Lung (tissue), 12 donors: Measurements from ENCODE around the gene KNDC1. TPM values are rescaled to one million over a fixed set of nuclear protein-coding genes. Genes with fewer than 3 reads are reported as not detected.
A peak's percentile ranks its signal among the peaks of the same experiment; 100 is the strongest.
"Not testable (repeated sequence)": the region's sequence is repeated elsewhere in the genome, so short reads cannot be mapped to it uniquely, and the experiment has no call there.

Source experiments
- ATAC-seq: fragments of 200-7000 bp; cut with Tn5 transposase; one replicate; pipeline ENCODE4 v1.9.1; 2020; ENCODE audit warnings: moderate number of reproducible peaks; ENCODE audit not compliant: insufficient read depth, low FRiP score
- DNase-seq, 3 donors: peaks; one replicate each; pipeline ENCODE4 v3.0.0-alpha.2; 2013 to 2017
- H3K27ac ChIP-seq, 2 donors: one replicate each; pipeline ENCODE4 v1.5.1; 2013; ENCODE audit warnings: mild to moderate bottlenecking in 2 of 2, moderate library complexity in 2 of 2, control low read depth in 1 of 2, inconsistent platforms in 1 of 2, low read depth in 1 of 2, low read length in 1 of 2
- H3K27me3 ChIP-seq, 3 donors: one replicate each; pipeline ENCODE4 v1.5.1; 2013; ENCODE audit warnings: low read length in 2 of 3; ENCODE audit not compliant: control insufficient read depth in 3 of 3, insufficient read depth in 3 of 3
- H3K36me3 ChIP-seq, 4 donors: one replicate each; pipeline ENCODE4 v1.5.1; 2013; ENCODE audit warnings: low read length in 4 of 4, mild to moderate bottlenecking in 1 of 4, moderate library complexity in 1 of 4; ENCODE audit not compliant: control insufficient read depth in 4 of 4, insufficient read depth in 4 of 4
- H3K4me1 ChIP-seq, 5 donors: one replicate each; pipeline ENCODE4 v1.5.1; 2013; ENCODE audit warnings: low read length in 5 of 5, mild to moderate bottlenecking in 2 of 5, moderate library complexity in 1 of 5; ENCODE audit not compliant: control insufficient read depth in 5 of 5, insufficient read depth in 5 of 5
- H3K4me3 ChIP-seq: one replicate; pipeline ENCODE4 v1.5.1; 2013; ENCODE audit warnings: mild to moderate bottlenecking, control low read depth, moderate library complexity
- H3K9ac ChIP-seq, 2 donors: one replicate each; pipeline ENCODE4 v1.5.1; 2013; ENCODE audit warnings: low read length in 2 of 2, control low read depth in 1 of 2; ENCODE audit not compliant: insufficient read depth in 1 of 2
- H3K9me3 ChIP-seq, 4 donors: one replicate each; pipeline ENCODE4 v1.5.1; 2013; ENCODE audit warnings: low read length in 3 of 4, mild to moderate bottlenecking in 1 of 4, moderate library complexity in 1 of 4; ENCODE audit not compliant: control insufficient read depth in 4 of 4, insufficient read depth in 3 of 4
- WGBS, 2 donors: extraction: QIAGEN DNeasy Blood & Tissue Kit; methylation state at CpG; one replicate each; pipeline ENCODE4 v1.1.7; 2013; 5-methylcytosine and 5-hydroxymethylcytosine counted together
- polyA plus RNA-seq, 2 donors: library from polyadenylated mRNA; stranded (reverse); fragments of 200-250 nt; gene quantifications; one replicate each; pipeline ENCODE4 v1.2.1, GENCODE V29; 2013
- total RNA-seq, 2 donors: library from RNA; depleted of rRNA in 1 of 2; stranded (reverse); fragments of >200 nt in 1 of 2; gene quantifications; one replicate each; pipeline ENCODE4 v1.2.1, GENCODE V29; 2014 to 2021
- TF ChIP-seq, protein P1 (sequence below): IDR thresholded peaks from 2 replicates; pipeline ENCODE4 v1.5.1; 2012; ENCODE audit warnings: mild to moderate bottlenecking; ENCODE audit errors: control extremely low read depth, extremely low read depth
- donor health status: control.
- donor health status: control.
- donor health status: Bipolar disorder and iron deficiency.
- donor health status: healthy.
- donor health status: DM: yes; HTN: yes; CAD: no.

Gene KNDC1
- total and polyA plus RNA-seq, 4 donors, result 3.2 to 21.0 (median 6.7) TPM

DNA sequence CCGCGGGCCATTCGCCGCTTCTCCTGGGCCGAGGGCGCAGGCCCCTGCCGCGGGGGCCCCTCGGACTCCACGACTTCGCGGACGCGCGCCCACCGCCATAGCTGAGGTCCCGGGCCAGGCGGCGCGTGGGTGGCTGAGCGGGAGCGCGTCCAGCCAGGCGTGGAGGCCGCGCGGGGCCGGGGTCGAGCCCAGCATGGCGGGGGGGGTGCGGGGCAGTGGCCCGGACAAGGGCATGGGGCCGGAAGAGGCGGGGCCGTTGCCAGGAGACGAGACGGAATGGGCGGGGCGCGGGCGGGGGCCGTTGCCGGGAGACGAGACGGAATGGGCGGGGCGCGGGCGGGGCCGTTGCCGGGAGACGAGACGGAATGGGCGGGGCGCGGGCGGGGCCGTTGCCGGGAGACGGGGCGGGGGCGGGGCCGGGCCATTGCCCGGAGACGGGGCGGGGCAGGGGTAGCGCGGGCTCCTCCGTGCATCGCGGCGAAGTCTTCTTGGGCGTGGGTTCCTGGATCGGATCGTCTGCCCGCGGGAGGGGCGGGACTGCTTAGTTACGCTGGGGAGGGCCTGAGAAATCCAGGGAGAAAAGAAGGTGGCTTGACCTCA, 101.8 kb downstream of the KNDC1 start:
- Histone ChIP-seq H3K27me3 (no peaks in the 10 kb centered on the region), H3K27ac (peak overlapping the region; percentile 89 to 96), H3K9me3 (no peaks in the 10 kb centered on the region), H3K4me3 (peak overlapping the region; percentile 58), H3K4me1 (peaks cover 2 to 41% (median 5%) of the 10 kb centered on the region in 5 donors), H3K9ac (peak overlapping the region in 1 of 2 donors; percentile 42), H3K36me3 (no peaks in the 10 kb centered on the region)
- 1% methylated on average over 13 to 79 of the region's 79 CpGs for WGBS, 2 donors
- DNase-seq (peak; percentile 69 to 88 (median 78)), ATAC-seq (peak; percentile 81)
- TF ChIP-seq, protein P1, sequence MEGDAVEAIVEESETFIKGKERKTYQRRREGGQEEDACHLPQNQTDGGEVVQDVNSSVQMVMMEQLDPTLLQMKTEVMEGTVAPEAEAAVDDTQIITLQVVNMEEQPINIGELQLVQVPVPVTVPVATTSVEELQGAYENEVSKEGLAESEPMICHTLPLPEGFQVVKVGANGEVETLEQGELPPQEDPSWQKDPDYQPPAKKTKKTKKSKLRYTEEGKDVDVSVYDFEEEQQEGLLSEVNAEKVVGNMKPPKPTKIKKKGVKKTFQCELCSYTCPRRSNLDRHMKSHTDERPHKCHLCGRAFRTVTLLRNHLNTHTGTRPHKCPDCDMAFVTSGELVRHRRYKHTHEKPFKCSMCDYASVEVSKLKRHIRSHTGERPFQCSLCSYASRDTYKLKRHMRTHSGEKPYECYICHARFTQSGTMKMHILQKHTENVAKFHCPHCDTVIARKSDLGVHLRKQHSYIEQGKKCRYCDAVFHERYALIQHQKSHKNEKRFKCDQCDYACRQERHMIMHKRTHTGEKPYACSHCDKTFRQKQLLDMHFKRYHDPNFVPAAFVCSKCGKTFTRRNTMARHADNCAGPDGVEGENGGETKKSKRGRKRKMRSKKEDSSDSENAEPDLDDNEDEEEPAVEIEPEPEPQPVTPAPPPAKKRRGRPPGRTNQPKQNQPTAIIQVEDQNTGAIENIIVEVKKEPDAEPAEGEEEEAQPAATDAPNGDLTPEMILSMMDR, result no peak

DNA sequence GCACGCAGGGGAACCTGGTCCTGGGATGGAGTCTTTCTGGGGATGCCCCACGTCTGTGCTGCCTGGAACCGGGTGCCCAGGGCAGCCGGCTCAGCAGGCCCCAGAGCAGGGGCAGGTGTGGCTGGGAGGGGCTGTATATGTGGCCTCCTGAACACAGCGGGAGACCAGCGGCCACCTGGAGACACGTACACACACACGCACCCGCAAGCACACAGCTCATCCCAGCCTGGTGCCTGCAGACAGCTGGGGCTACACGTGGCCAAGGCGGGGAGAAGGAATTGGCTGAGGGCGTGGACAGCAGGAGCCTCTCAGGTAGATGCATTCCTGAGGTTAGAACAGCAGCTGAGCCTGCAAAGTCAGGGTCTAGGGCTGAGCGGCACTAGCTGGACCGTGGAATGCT, 102.7 kb downstream of the KNDC1 start:
- Histone ChIP-seq H3K27me3 (no peaks in the 10 kb centered on the region), H3K9ac (no peak overlapping the region), H3K36me3 (no peaks in the 10 kb centered on the region), H3K4me3 (no peak overlapping the region), H3K4me1 (peaks cover 2 to 39% (median 5%) of the 10 kb centered on the region in 5 donors), H3K9me3 (no peaks in the 10 kb centered on the region), H3K27ac (peak overlapping the region in 1 of 2 donors; percentile 9)
- ATAC-seq (no peak), DNase-seq (no peak)
- TF ChIP-seq, protein P1, result no peak
- 81 to 89% methylated on average over 14 of the region's 14 CpGs for WGBS, 2 donors

DNA sequence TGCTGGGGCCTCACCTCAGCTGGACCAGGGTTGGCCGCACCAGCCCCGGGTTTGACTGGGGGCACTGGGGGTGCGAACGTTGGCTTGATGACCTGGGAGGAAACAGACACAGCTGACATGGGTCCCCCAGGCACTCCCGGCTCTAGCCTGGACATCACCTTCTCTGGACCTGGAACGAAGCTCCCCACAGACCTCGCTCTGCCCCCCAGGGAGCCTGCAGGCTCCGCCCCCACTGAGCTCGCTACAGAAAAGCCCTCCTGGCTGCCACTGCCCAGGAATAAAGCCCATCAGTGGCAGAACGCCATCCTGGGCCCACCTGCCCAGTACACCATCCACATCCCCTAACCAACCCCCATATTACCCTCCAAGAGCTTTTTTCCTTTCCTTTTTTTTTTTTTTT, 103.7 kb downstream of the KNDC1 start:
- Histone ChIP-seq H3K4me1 (peaks cover 2 to 34% (median 5%) of the 10 kb centered on the region in 5 donors), H3K27ac (no peak overlapping the region), H3K4me3 (no peak overlapping the region), H3K9ac (no peak overlapping the region), H3K9me3 (no peaks in the 10 kb centered on the region), H3K27me3 (no peaks in the 10 kb centered on the region), H3K36me3 (no peaks in the 10 kb centered on the region)
- WGBS, 2 donors, result 90 to 93% methylated on average over 10 of the region's 10 CpGs
- TF ChIP-seq, protein P1, result no peak
- ATAC-seq (no peak), DNase-seq (no peak)

DNA sequence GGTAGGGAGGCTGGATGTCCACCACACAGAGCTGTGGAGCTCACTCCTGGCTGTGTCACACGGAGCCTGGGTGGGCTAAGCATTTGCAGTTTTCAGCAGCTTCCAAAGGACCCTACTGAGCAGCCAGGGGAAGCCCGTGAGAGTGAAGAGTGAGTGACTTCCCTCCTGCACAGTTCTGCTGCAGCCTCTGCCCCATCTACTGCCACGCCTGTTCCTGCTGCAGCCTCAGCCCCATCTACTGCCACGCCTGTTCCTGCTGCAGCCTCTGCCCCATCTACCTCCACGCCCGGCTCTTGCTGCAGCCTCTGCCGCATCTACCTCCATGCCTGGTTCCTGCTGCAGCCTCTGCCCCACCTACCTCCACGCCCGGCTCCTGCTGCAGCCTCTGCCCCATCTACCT, 104.4 kb downstream of the KNDC1 start:
- TF ChIP-seq, protein P1, result no peak
- Histone ChIP-seq H3K9me3 (no peaks in the 10 kb centered on the region), H3K27me3 (no peaks in the 10 kb centered on the region), H3K4me3 (no peak overlapping the region), H3K9ac (no peak overlapping the region), H3K4me1 (peaks cover 2 to 26% (median 3%) of the 10 kb centered on the region in 5 donors), H3K27ac (no peak overlapping the region), H3K36me3 (peaks cover 0 to 5% (median 0%) of the 10 kb centered on the region in 4 donors)
- WGBS, 2 donors, result 52 to 59% methylated on average over 9 of the region's 9 CpGs
- DNase-seq (no peak), ATAC-seq (no peak)

DNA sequence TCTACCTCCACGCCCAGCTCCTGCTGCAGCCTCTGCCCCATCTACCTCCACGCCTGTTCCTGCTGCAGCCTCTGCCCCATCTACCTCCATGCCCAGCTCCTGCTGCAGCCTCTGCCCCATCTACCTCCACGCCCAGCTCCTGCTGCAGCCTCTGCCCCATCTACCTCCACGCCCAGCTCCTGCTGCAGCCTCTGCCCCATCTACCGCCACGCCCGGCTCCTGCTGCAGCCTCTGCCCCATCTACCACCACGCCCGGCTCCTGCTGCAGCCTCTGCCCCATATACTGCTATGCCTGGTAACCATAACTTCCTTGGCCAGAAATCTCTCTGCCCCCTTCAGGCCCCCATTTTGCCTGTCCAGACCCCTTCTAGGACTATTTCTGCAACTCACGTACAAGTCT, 105.0 kb downstream of the KNDC1 start:
- not testable (repeated sequence) for H3K27ac ChIP-seq, H3K27me3 ChIP-seq, DNase-seq, H3K4me3 ChIP-seq, ATAC-seq, H3K9me3 ChIP-seq, H3K9ac ChIP-seq, H3K36me3 ChIP-seq
- peaks cover 0 to 20% (median 3%) of the 10 kb centered on the region in 5 donors for H3K4me1 ChIP-seq
- 80 to 87% methylated on average over 10 of the region's 10 CpGs for WGBS, 2 donors
